Measurements from ENCODE around the gene BRPF1.

Gene BRPF1

DNA sequence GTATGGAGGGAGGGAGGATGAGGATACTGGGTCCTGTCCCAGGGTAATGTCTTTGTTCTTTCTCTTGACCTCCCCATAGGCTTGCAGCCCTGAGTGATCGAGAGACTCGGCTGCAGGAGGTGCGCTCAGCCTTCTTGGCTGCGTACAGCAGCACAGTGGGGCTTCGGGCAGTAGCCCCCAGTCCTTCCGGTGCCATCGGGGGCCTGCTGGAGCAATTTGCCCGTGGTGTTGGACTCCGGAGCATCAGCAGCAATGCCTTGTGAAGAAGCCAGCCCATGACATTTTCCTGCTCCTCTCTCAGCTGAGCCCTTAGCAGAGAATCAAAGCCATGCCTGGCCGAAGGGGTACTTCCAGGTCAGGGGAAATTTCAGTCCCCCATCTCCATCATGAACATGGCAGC lies 29.8 kb upstream of the BRPF1 start:
- no peak for DNase-seq (ENCODE audit: low read depth)

DNA sequence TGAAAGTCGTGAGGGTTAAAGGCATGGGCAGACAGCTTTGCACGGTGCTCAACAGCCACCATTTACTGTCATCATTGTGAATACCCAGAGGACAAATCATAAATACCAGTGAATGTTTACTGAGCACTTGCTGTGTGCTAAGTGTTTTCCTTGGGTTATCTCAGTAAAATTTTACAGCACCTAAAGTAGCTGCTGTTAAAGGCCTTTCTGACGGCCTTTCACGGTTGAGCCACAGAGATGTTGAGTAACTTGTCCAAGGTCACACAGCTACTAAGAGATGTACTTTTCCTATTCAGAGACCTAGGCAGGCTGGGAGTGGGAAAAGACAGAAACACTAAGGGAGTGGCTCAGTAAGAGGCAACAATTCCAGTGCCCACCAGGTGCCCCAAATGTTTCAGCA lies 28.3 kb upstream of the BRPF1 start:
- no peak for DNase-seq (ENCODE audit: low read depth)

DNA sequence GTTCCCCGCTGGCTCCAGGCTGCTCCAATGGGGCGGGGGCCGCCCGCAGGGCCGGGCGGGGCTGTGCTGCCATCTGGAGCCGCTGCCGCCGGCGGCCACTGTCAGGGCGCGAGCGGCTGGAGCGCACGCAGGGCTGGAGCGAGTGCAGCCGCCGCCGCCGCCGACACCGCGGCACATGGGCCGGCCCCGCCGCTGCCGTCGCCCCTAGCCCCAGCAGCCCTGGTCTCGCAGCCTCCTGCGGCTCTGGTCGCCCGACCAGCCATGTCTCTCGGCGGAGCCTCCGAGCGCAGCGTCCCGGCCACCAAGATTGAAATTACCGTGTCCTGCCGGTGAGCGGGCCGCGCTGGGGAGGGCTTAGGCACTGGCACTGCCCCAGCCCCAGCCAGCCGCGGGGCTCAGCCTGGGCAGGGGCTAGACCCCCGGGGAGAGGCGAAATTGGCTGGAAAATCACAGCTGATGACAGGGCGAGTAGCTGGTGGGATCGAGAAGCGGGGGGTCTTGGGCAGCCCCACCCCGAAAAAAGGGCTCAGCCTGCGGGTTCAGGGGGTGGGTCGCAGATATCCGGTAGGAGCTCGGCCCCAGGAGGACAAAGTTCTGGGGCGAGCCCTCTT lies 27.7 kb upstream of the BRPF1 start, which contains the start of gene CPNE9:
Gene CPNE9, plus strand, starts transcription at position 98 of the 611 bp plus-strand sequence. Its CDS starts 164 bp downstream, at position 262.
- no peak for DNase-seq (ENCODE audit: low read depth)

DNA sequence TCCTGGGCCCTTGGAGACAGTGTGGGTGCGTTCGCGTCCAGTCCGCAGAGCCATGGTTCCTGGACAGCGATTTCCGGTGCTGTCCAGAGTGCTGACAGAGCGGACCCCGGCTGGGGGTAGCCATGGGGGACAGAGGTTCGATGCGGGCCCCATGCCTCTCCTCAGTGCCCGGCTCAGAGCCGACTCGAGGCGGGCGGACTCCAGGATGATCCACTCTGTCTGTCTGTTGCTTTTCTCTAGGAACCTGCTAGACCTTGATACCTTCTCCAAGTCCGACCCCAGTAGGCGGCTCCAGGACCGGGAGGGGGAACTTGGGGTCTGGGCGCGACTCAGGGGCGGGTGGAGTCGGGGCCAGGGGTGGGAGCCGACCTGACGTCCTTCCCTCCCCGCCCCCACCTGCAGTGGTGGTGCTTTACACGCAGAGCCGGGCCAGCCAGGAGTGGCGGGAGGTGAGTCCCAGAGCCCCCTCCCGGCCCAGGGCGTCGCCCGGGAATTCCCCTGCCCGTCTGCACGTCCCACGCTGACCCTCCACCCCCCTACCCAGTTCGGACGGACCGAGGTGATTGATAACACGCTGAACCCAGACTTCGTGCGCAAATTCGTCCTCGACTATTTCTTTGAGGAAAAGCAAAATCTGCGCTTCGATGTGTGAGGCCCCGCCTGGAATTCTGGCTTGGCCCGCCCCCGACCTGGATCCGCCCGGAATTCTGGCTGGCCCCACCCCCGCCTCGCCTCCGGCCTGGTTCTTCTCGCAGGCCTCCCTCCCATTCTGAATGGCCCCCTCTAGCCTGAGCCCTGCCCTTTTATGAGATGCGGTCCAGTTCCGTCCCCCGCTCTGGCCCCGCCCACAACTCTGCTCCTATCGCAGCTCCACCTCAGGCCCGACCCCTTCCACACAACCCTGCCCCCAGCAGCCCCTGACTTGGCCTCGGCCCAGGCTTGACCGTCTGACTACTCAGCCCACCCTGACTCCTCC lies 26.9 kb upstream of the BRPF1 start:
- DNase-seq (ENCODE audit: low read depth): no peak

DNA sequence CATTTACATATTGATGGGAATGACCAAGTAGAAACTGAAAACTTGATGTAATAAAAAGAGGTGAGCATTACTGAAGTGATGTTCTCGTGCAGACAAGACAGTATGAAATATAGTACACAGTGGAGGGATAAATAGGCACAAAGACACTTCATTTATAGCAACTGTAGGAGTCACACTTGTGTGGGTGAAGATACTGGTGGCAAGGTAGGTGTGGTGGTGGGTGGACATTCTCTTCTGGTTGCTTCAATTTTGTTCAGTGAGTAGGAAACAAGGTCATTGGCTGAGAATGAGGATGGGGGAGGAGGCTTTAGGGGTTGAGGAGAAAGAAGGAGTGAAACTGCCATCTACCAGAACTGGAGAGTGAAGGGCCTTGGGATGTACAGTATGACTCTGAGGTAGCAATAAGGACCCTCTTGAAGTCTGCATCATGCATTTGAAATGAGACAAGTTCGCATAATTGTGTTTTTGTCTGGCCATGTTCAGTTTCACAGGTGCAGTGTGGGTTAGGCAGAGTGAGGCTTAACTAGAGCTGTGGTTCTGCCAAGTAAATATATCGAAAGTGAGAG lies 21.3 kb upstream of the BRPF1 start:
- DNase-seq (ENCODE audit: low read depth): no peak

DNA sequence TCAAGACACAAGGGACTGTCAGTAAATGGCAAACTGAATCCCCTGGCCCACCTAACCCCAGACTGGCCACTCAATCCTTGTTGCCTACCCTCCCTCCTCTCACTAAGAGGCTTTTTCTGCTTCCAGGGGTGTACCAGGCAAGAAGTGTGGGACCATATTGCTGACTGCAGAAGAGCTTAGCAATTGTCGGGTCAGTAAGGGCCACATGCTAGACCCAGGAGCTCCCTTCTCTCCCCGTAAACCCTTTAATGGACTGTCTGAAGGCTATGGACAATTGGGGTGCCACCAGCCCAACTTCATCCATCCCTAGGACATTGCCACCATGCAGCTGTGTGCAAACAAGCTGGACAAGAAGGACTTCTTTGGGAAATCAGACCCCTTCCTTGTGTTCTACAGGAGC lies 19.1 kb upstream of the BRPF1 start:
- DNase-seq (ENCODE audit: low read depth): no peak

DNA sequence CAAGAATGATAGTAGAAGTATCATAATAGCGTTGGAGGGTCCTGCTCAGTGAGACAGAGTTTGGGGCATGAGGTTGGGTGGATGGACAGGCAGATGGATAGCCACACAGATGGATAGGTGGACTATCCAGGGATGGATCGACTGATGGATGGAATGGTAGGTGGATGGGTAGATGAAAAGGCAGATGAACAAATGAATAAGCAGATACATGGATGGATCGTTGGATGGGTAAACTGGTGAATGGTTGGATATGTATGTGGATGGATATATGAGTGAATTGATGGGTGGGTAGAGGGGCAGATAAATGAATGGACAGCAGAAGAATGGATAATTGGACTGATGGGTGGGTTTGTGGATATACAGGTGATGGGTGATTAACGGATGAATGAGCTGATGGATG lies 18.4 kb upstream of the BRPF1 start:
- no peak for DNase-seq (ENCODE audit: low read depth)

DNA sequence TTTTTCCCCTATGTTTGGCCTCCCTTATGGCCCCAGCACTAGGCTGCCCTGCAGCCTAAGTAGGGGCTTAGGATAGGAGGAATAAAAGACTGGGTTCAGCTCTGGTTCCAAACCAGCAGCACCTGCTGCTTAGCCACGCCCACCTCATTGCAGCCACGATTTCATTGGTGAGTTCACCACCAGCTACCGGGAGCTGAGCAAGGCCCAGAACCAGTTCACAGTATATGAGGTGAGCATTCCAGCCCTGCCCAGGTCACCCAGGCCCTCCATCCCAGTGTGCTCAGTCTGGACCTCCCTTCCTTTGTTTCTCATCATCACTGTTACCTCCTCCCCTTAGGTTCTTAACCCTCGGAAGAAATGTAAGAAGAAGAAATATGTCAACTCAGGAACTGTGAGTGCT lies 16.4 kb upstream of the BRPF1 start:
- no peak for DNase-seq (ENCODE audit: low read depth)

DNA sequence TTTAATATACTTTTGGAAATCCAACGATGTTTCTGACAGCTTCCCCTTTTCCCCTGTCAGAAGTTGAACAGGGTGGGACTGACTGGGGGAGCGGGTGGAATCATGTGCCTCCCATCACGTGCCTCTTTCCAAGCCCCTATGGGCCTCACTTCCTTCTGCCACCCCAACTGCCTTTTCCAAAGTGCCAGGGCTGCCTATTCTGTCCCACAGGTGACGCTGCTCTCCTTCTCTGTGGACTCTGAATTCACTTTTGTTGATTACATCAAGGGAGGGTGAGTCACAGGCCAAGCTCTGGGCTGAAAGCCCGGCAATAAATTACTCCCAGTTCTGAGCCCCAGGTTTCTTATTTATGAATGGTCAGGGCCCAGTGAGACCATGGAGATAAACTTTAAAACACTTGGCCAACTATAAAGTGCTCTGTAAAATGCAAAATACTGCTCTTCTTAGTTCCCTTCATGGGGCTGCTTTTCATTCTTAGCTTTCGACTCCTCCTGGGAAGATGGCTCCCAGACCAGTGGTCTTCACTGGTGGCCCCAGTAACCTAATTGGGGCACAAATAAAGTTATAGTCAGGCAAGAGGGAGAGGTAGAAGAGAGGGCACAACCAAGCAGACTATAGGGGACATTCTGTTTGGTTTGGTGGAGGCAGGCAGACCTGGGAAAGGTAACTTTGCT lies 15.6 kb upstream of the BRPF1 start:
- DNase-seq (ENCODE audit: low read depth): no peak

DNA sequence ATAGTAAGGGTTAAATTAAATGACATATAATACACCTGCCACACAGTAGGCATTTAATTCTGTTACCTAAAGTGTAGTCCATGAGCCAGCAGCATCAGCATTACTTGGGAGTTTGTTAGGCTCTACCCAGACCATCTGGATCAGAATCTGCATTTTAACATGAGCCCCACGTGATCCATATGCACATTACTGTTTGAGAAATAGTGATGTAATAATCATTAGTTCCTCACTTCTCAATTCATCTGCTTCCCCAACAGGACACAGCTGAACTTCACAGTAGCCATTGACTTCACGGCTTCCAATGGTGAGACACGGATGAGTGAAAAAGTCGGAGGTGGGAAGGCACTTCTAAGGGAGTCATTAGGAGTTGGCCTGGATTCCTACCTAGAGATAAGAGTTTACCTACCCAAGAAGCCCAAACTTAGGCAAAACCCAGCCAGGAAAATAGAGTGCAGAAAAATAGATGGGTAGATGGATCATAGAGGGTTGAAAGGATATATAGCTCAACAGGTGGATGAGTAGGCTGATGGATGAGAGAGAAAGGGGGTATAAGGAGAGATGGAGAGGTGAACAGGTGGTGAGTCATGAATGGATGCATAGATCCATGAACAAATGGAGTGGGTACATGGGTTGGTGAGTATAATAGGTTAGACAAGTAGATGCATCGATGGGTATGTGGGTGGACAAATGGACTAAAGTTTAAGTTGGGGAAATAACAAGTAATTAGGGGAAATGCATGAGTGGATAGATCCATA lies 14.6 kb upstream of the BRPF1 start:
- no peak for DNase-seq (ENCODE audit: low read depth)

DNA sequence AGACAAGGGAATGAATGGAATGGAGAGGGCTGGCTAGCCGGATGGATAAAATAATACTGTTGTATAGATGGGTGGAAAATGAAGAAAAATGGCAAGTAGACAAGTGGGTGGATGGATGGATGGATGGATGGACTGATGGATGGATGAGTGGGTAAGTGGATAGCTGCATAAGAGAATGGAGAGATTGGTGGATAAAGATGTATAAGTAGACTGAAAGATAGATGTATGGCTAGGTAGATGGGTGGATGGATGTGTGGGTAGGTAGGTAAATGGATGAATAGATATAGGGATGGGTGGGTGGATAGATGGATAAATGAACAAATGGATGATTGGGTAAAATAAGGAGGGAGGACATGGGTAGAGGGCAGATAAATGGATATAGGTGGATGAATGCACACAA lies 14.0 kb upstream of the BRPF1 start:
- DNase-seq (ENCODE audit: low read depth): no peak

DNA sequence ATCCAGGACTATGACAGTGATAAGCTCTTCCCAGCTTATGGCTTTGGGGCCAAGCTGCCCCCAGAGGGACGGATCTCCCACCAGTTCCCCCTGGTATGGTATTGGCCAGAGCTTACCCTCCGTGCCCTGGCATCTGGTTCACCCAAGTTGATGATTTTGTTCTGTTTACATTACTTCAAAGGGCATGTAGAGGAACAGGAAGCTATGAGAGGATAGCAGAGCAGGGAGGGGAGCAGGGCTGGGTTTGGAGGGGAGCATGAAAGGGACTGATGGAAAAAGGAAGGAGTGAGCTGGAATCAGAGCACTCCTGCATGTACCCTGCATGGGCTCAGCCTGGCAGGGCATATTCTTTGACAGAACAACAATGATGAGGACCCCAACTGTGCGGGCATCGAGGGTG lies 13.4 kb upstream of the BRPF1 start:
- no peak for DNase-seq (ENCODE audit: low read depth)

DNA sequence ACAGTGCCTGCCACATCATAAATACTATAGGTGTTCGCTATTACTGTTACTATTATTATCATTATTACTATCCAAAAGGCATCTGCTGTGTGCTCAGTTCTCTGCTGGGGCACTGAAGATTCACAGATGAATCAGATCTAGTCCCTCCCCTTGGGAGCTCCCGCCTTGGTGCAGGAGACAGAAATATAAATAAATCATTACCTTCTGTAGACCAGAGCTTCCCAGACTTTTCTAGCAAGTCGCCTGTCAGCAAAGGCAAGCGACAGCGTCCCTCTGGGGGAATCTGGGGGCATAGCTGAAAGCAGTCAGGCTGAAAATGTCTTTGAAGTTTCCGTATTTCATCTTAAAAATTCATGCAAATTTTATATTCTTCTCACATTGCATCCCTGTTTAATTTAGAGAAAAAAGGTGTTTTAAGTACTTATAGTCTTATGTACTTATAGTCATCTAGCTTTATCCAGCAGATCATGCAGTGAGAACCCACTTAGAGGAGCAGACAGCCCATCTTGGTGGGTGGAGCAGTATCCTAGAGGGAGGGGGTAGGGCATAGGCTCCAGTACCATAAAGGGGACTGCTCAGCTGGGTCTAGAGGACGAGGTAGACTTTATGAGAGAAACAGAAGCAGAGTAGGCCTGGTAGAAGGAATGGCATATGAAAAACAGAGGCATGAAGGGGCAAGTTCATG lies 10.4 kb upstream of the BRPF1 start:
- DNase-seq (ENCODE audit: low read depth): no peak

DNA sequence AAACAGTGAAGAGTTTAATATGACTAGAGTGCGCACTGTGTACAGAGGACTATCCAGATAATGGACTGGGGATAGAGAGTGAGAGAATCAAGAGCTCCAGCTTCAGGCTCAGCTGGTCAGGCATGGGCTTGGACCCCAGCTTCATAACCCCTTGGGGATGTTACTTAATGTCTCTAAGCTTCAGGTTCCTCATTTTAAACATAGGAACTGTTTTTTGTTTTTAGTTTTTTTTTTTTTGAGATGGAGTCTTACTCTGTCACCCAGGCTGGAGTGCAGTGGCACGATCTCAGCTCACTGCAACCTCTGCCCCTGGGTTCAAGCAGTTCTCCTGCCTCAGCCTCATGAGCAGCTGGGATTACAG lies 9.9 kb upstream of the BRPF1 start:
- no peak for DNase-seq (ENCODE audit: low read depth)

DNA sequence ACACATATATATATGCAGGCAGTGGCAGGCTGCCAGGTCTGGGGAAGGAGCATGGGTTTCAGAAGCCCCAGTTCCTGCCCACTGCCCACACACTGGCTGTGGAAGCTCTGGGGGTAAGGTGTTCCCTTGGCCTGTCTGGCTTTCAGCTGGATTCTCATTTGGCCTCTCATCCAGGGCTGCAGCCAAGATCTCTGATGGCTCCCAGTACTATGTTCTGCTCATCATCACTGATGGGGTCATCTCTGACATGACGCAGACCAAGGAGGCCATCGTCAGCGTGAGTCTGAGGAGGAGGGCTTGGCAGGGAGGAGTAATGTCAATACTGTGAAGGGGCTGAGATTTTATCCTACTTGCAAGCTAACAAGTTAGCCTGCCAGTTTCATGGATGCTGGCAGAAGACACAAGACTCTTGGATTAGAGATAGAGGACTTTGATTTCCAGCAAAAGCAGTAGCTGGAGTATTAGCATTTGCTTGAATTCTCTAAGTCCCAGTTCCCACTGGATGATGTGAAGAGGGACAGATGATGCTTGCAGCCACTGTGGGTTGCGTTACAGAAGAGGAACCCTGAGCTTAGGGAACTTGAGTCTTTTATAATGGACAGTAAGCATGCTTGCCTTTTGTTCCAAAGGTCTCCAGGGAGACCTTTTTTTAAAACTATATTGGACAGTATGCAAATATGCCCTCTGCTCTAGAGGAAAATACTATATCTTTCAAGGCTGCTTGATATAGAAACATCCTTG lies 5.6 kb upstream of the BRPF1 start:
- DNase-seq (ENCODE audit: low read depth): no peak

DNA sequence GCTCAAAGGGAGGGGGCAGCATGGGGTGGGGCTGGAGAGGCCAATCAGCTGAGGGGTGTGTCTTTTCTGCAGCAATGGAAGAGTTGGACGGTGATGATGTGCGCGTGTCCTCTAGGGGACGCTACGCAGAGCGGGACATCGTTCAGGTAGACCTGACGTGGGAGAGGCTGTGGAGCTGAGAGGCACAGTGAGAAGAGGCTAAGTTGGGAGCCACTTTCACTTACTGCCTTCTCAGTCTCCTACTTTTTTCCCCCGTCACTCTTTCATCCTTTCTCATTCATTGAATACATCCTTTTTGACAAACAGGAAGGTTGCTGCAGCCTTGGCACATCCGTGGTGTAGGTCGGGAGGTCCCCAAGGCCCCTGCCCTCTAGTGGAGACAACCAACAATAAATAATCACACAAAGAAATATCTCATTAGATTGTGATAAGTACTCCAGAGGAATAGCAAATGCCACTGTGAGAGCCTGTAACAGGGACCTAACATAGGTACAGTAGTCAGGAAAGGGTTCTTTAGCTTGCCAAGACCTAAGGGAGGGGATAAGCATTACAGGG lies 4.4 kb upstream of the BRPF1 start:
- DNase-seq (ENCODE audit: low read depth): peak; percentile 37

DNA sequence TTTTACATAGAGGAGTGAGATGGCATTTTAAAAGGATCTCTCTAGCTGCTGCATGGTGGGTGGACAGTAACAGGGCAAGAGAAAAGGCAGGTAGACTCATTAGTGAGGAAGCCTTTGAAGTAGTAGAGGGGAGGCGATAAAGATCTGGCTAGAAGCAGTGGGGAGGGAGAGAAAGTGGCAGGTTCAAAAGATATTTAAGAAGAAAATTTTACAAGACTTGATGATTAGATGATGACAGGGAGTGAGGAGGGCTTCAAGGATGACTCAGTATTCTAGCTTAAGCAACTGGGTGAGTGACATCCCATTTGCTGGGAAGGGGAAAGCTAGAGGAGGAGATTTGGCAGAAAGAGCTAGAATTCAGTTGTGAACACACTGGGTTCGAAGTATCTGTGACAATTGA lies 3.8 kb upstream of the BRPF1 start:
- no peak for DNase-seq (ENCODE audit: low read depth)

DNA sequence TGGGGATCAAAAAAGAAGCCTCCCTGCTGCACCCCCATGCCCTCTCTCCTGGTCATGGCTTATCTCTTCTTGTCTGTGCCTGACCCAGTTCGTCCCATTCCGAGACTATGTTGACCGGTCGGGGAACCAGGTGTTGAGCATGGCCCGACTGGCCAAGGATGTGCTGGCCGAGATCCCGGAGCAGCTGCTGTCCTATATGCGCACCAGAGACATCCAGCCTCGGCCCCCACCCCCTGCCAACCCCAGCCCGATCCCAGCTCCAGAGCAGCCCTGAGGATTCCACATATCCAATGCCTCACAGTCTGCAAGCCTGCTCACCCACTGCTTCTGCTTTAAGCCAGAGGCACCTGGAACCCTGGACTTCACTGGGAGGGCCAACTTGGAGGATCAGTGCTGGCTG lies 2.1 kb upstream of the BRPF1 start:
- DNase-seq (ENCODE audit: low read depth): no peak

DNA sequence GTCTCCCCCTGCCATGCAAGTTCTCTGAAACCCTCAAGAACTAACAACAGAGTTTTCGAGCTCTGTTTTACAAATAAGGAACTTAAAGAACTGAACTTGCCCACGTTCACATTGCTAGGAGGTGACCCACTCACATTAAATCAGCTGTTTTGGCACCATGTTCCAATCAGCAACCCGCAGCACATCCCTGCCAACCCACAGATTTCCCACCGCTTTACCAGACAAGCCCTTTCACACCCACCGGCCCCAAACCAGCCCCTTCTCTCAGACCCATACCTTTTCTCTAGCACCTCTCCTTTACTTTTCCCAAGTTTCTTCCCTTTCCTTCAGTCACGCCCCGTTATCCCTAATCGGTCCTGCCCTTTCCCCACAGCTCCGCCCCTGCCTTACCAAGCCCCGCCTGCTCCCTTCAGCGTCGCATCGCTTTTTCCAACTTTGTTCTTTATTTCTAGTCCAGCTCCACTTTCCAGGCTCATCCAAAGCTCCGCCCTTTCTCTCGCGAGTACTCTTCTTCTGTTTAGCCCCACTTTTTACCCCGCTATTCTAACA lies 804 bp upstream of the BRPF1 start:
- DNase-seq (ENCODE audit: low read depth): no peak

All from stimulated activated CD4-positive, alpha-beta T cell treated with anti-CD3 and anti-CD28 coated beads, Interleukin-2, amount 100 ng/mL, for 4 hours (primary cell).